Chondrocyte (in vitro differentiated cells): ENCODE data around the gene PLPPR1. TPM values are rescaled to one million over a fixed set of nuclear protein-coding genes. Genes with fewer than 3 reads are reported as not detected.

Experiments used
- DNase-seq: peaks from one replicate; pipeline ENCODE4 v3.0.0; 2021; ENCODE audit warnings: mixed read lengths, low spot score
- H3K27ac Mint-ChIP-seq: one replicate; pipeline ENCODE4 v1.8.0; 2021; ENCODE audit warnings: mild to moderate bottlenecking, moderate library complexity, mixed read lengths; ENCODE audit not compliant: unreplicated experiment
- H3K27me3 Mint-ChIP-seq: 2 replicates; pipeline ENCODE4 v1.8.0; 2021; ENCODE audit warnings: low read depth, mixed read lengths
- H3K36me3 Mint-ChIP-seq: 2 replicates; pipeline ENCODE4 v1.8.0; 2021; ENCODE audit warnings: low read depth, mixed read lengths
- H3K4me1 Mint-ChIP-seq: 2 replicates; pipeline ENCODE4 v1.8.0; 2021; ENCODE audit warnings: low read depth, mild to moderate bottlenecking, mixed read lengths
- H3K4me3 Mint-ChIP-seq: one replicate; pipeline ENCODE4 v1.8.0; 2021; ENCODE audit warnings: mild to moderate bottlenecking, moderate library complexity, mixed read lengths; ENCODE audit not compliant: unreplicated experiment
- H3K9me3 Mint-ChIP-seq: 2 replicates; pipeline ENCODE4 v1.8.0; 2021; ENCODE audit warnings: low read depth, mixed read lengths
- CTCF ChIP-seq: fragments of 200-600 bp; sonication (generic); IDR thresholded peaks from 2 replicates; pipeline ENCODE4 v1.5.0; 2021; ENCODE audit warnings: antibody characterized with exemption, mild to moderate bottlenecking, moderate library complexity
- total RNA-seq: library from RNA; stranded (reverse); gene quantifications from 3 replicates; pipeline ENCODE4 v1.2.1, GENCODE V29; 2021

Gene PLPPR1
- total RNA-seq, 1 donor from 2014 or later, result not detected

- H3K4me3 Mint-ChIP-seq, result no peak overlapping the region
- no peaks in the 10 kb centered on the region for H3K36me3 Mint-ChIP-seq
- no peak for DNase-seq
- no peak overlapping the region for H3K27ac Mint-ChIP-seq
- TF ChIP-seq CTCF, result no peak
- H3K27me3 Mint-ChIP-seq, result peaks cover 29% of the 10 kb centered on the region
- no peaks in the 10 kb centered on the region for H3K4me1 Mint-ChIP-seq
- H3K9me3 Mint-ChIP-seq, result peaks cover 3% of the 10 kb centered on the region
Observed at GRCh38 chr9:101350285-101350684, 321.8 kb downstream of the PLPPR1 start.

GRCh38 chr9:101352892-101353463 is 324.5 kb downstream of the PLPPR1 start:
- no peak overlapping the region for H3K27ac Mint-ChIP-seq
- H3K36me3 Mint-ChIP-seq, result no peaks in the 10 kb centered on the region
- H3K27me3 Mint-ChIP-seq, result peaks cover 14% of the 10 kb centered on the region
- peaks cover 3% of the 10 kb centered on the region for H3K9me3 Mint-ChIP-seq
- DNase-seq, result no peak
- no peak overlapping the region for H3K4me3 Mint-ChIP-seq
- TF ChIP-seq CTCF, result no peak
- H3K4me1 Mint-ChIP-seq, result no peaks in the 10 kb centered on the region

GRCh38 chr9:101353683-101354082 is 325.2 kb downstream of the PLPPR1 start:
- Mint-ChIP-seq H3K4me1 (no peaks in the 10 kb centered on the region), H3K27me3 (peaks cover 10% of the 10 kb centered on the region), H3K9me3 (peaks cover 3% of the 10 kb centered on the region), H3K27ac (no peak overlapping the region), H3K36me3 (no peaks in the 10 kb centered on the region), H3K4me3 (no peak overlapping the region)
- no peak for TF ChIP-seq CTCF
- no peak for DNase-seq

- Mint-ChIP-seq H3K27ac (no peak overlapping the region), H3K9me3 (peaks cover under 1% of the 10 kb centered on the region)
- DNase-seq, result no peak
Observed at GRCh38 chr9:101354143-101354764, 325.7 kb downstream of the PLPPR1 start.

More at GRCh38 chr9:101354143-101354764, 325.7 kb downstream of the PLPPR1 start:
- H3K36me3 Mint-ChIP-seq, result no peaks in the 10 kb centered on the region
- no peaks in the 10 kb centered on the region for H3K4me1 Mint-ChIP-seq
- no peak for TF ChIP-seq CTCF
- peaks cover 4% of the 10 kb centered on the region for H3K27me3 Mint-ChIP-seq
- H3K4me3 Mint-ChIP-seq, result no peak overlapping the region
